ENCODE results near the gene CZIB.
"Not testable (repeated sequence)": the region's sequence is repeated elsewhere in the genome, so short reads cannot be mapped to it uniquely, and the experiment has no call there.

The CZIB gene

GRCh38 chr1:53238197-53239155 lies 18.0 kb upstream of the CZIB start, which contains the start of gene MAGOH:
TSS of gene MAGOH (minus strand) at chr1:53238518. CDS start at chr1:53238448, 70 bp downstream.
- DNase-seq (ENCODE audit: low read depth in 2 of 2) = peak; percentile 86 to 88

- DNase-seq (ENCODE audit: low read depth in 2 of 2) = no peak
These were observed 17.2 kb upstream of the CZIB start for GRCh38 chr1:53237638-53238037.

GRCh38 chr1:53220962-53221286 lies 490 bp upstream of the CZIB start:
- DNase-seq (ENCODE audit: low read depth in 2 of 2) = no peak

GRCh38 chr1:53219711-53220110 lies 723 bp downstream of the CZIB start:
- DNase-seq (ENCODE audit: low read depth in 2 of 2) = no peak

- no peak for DNase-seq (ENCODE audit: low read depth in 2 of 2)
These were observed 2.2 kb downstream of the CZIB start for GRCh38 chr1:53218201-53218600.

- DNase-seq (ENCODE audit: low read depth in 2 of 2) = no peak
These were observed 6.0 kb downstream of the CZIB start for GRCh38 chr1:53214376-53214940.

- DNase-seq (ENCODE audit: low read depth in 2 of 2) = no peak
These were observed 9.5 kb downstream of the CZIB start for GRCh38 chr1:53210954-53211353.

GRCh38 chr1:53210352-53210751 lies 10.1 kb downstream of the CZIB start:
- DNase-seq (ENCODE audit: low read depth in 2 of 2) = no peak

GRCh38 chr1:53207726-53208125 lies 12.7 kb downstream of the CZIB start:
- DNase-seq (ENCODE audit: low read depth in 2 of 2) = no peak

- DNase-seq (ENCODE audit: low read depth in 2 of 2) = no peak
These were observed 13.6 kb downstream of the CZIB start for GRCh38 chr1:53206735-53207379.

GRCh38 chr1:53206083-53206685 lies 14.2 kb downstream of the CZIB start:
- not testable (repeated sequence) for DNase-seq (ENCODE audit: low read depth in 2 of 2)

GRCh38 chr1:53205496-53205895 lies 14.9 kb downstream of the CZIB start:
- DNase-seq (ENCODE audit: low read depth in 2 of 2) = not testable (repeated sequence)

- DNase-seq (ENCODE audit: low read depth in 2 of 2) = no peak
These were observed 17.0 kb downstream of the CZIB start for GRCh38 chr1:53203466-53203865.

GRCh38 chr1:53198241-53198651 lies 22.2 kb downstream of the CZIB start:
- peak; percentile 71 to 72 for DNase-seq (ENCODE audit: low read depth in 2 of 2)

GRCh38 chr1:53197291-53198200 lies 22.9 kb downstream of the CZIB start:
- DNase-seq (ENCODE audit: low read depth in 2 of 2) = no peak

GRCh38 chr1:53196485-53197290 lies 23.7 kb downstream of the CZIB start, which contains the start of gene CPT2:
TSS of gene CPT2 (plus strand) at chr1:53196824. CDS start at chr1:53196944, 120 bp downstream.
- DNase-seq (ENCODE audit: low read depth in 2 of 2) = peak; percentile 76 to 78

- DNase-seq (ENCODE audit: low read depth in 2 of 2) = no peak
These were observed 24.4 kb downstream of the CZIB start for GRCh38 chr1:53196017-53196484.

- no peak for DNase-seq (ENCODE audit: low read depth in 2 of 2)
These were observed 25.0 kb downstream of the CZIB start for GRCh38 chr1:53195246-53196016.

GRCh38 chr1:53190210-53190611 lies 30.2 kb downstream of the CZIB start:
- no peak for DNase-seq (ENCODE audit: low read depth in 2 of 2)

Data from fibroblast of skin of left biceps (primary cell).